Peyer's patch (tissue), 4 donors: ENCODE results near the gene CT45A1.

Experiments
- POLR2A ChIP-seq, 2 donors: fragments of 450-650 bp; IDR thresholded peaks; one replicate each; pipeline ENCODE4 v1.5.1; 2017; ENCODE audit warnings: antibody characterized with exemption in 2 of 2, mild to moderate bottlenecking in 2 of 2, moderate library complexity in 2 of 2
- TF ChIP-seq, protein P1 (sequence below), 6 experiments: fragments of 450-650 bp in 4 of 6; fragments of 200-600 bp in 2 of 6; sonication (generic) in 1 of 6; IDR thresholded peaks; one replicate each; pipeline ENCODE4 v1.5.1; 2017 to 2019; ENCODE audit warnings: antibody characterized with exemption in 6 of 6, mild to moderate bottlenecking in 3 of 6, moderate library complexity in 1 of 6

GRCh38 chrX:135713795-135714194 lies 356 bp downstream of the CT45A1 start:
- TF ChIP-seq, protein P1, sequence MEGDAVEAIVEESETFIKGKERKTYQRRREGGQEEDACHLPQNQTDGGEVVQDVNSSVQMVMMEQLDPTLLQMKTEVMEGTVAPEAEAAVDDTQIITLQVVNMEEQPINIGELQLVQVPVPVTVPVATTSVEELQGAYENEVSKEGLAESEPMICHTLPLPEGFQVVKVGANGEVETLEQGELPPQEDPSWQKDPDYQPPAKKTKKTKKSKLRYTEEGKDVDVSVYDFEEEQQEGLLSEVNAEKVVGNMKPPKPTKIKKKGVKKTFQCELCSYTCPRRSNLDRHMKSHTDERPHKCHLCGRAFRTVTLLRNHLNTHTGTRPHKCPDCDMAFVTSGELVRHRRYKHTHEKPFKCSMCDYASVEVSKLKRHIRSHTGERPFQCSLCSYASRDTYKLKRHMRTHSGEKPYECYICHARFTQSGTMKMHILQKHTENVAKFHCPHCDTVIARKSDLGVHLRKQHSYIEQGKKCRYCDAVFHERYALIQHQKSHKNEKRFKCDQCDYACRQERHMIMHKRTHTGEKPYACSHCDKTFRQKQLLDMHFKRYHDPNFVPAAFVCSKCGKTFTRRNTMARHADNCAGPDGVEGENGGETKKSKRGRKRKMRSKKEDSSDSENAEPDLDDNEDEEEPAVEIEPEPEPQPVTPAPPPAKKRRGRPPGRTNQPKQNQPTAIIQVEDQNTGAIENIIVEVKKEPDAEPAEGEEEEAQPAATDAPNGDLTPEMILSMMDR (IDR thresholded peaks at IDR 0.05): no peak
- no peak for TF ChIP-seq POLR2A (IDR thresholded peaks at IDR 0.05)
